Measurements from ENCODE around the gene ULBP3. TPM values are rescaled to one million over a fixed set of nuclear protein-coding genes. Genes with fewer than 3 reads are reported as not detected.
"Not testable (repeated sequence)": the region's sequence is repeated elsewhere in the genome, so short reads cannot be mapped to it uniquely, and the experiment has no call there.

ULBP3 gene
- total RNA-seq, 1 experiment from 2014 or later: 36.4 TPM

- no peak for DNase-seq (ENCODE audit: low read depth)
These were observed 7.4 kb upstream of the ULBP3 start for GRCh38 chr6:150076196-150076893.

GRCh38 chr6:150075034-150075421, 6.1 kb upstream of the ULBP3 start:
- DNase-seq (ENCODE audit: low read depth): no peak

GRCh38 chr6:150074396-150075033, 5.6 kb upstream of the ULBP3 start:
- not testable (repeated sequence) for DNase-seq (ENCODE audit: low read depth)

- peak; percentile 96 for DNase-seq (ENCODE audit: low read depth)
These were observed 3.3 kb upstream of the ULBP3 start for GRCh38 chr6:150072201-150072600.

GRCh38 chr6:150070236-150070818, 1.4 kb upstream of the ULBP3 start:
- DNase-seq (ENCODE audit: low read depth): no peak

GRCh38 chr6:150069706-150070105, 785 bp upstream of the ULBP3 start:
- DNase-seq (ENCODE audit: low read depth): no peak

GRCh38 chr6:150068151-150068550, 770 bp downstream of the ULBP3 start:
- DNase-seq (ENCODE audit: low read depth): no peak

GRCh38 chr6:150065083-150065482, 3.8 kb downstream of the ULBP3 start:
- DNase-seq (ENCODE audit: low read depth): no peak

GRCh38 chr6:150063640-150064039, 5.3 kb downstream of the ULBP3 start:
- no peak for DNase-seq (ENCODE audit: low read depth)

- DNase-seq (ENCODE audit: low read depth): not testable (repeated sequence)
These were observed 8.9 kb downstream of the ULBP3 start for GRCh38 chr6:150059973-150060372.

GRCh38 chr6:150058986-150059385, 9.9 kb downstream of the ULBP3 start:
- no peak for DNase-seq (ENCODE audit: low read depth)

GRCh38 chr6:150058231-150058792, 10.6 kb downstream of the ULBP3 start:
- no peak for DNase-seq (ENCODE audit: low read depth)

- DNase-seq (ENCODE audit: low read depth): no peak
These were observed 11.4 kb downstream of the ULBP3 start for GRCh38 chr6:150057501-150057951.

GRCh38 chr6:150056916-150057315, 12.0 kb downstream of the ULBP3 start:
- no peak for DNase-seq (ENCODE audit: low read depth)

- DNase-seq (ENCODE audit: low read depth): no peak
These were observed 12.8 kb downstream of the ULBP3 start for GRCh38 chr6:150056156-150056555.

- DNase-seq (ENCODE audit: low read depth): no peak
These were observed 13.8 kb downstream of the ULBP3 start for GRCh38 chr6:150055131-150055530.

- no peak for DNase-seq (ENCODE audit: low read depth)
These were observed 15.5 kb downstream of the ULBP3 start for GRCh38 chr6:150053450-150053849.

GRCh38 chr6:150050846-150051245, 18.1 kb downstream of the ULBP3 start:
- no peak for DNase-seq (ENCODE audit: low read depth)

- no peak for DNase-seq (ENCODE audit: low read depth)
These were observed 20.8 kb downstream of the ULBP3 start for GRCh38 chr6:150048099-150048498.

- DNase-seq (ENCODE audit: low read depth): no peak
These were observed 22.0 kb downstream of the ULBP3 start for GRCh38 chr6:150046943-150047342.

- DNase-seq (ENCODE audit: low read depth): no peak
These were observed 24.2 kb downstream of the ULBP3 start for GRCh38 chr6:150044621-150045145.
